GM21390 (cell line): Measurements from ENCODE around the gene FNBP1L.
"Not testable (repeated sequence)": the region's sequence is repeated elsewhere in the genome, so short reads cannot be mapped to it uniquely, and the experiment has no call there.

Experiments
- ATAC-seq: cut with Tn5 transposase; IDR thresholded peaks from one replicate; pipeline ENCODE4 v1.9.1; 2021; ENCODE audit not compliant: unreplicated experiment

FNBP1L gene

DNA sequence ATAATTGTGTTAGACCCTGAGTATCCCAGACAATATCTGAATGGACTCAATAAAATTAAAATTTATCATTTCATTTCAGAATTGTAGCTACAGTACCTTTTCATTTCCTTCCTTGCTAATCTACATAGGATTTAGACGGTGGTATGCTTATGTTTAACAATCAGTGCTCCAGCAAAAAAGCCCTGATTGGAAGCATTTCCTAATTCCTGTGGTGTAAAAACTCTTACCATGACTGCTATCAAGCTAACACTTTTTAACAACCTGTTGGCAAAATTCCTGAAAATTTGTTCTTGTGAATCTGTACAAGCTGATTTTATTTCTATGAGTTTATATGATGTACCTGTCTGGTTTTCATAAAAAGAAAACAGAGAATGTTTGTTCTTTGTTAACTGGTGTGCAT is 5.2 kb upstream of the FNBP1L start:
- no peak for ATAC-seq

DNA sequence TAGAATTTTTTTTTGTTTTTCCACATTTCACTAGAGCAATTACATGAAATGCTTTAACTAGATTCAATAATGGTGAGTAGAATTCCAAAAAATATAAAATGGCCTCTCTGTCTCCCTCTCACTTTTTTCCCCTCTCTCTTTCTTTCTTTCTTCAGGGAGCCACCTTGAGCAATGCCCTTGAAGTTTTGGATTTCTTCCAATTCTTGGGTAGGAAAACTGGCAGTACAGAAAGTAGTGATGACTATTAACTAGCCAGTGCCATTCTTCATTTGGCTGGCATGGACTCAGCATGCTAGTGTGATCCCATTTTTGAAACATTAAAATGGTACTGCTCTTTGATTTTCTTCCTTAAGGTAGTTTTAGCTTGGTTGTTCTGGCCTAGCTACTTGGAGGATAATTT is 4.5 kb upstream of the FNBP1L start:
- no peak for ATAC-seq

- no peak for ATAC-seq
These were observed 974 bp upstream of the FNBP1L start for GRCh38 chr1:93446837-93447451.

- ATAC-seq = no peak
These were observed 519 bp downstream of the FNBP1L start for GRCh38 chr1:93448292-93448982.

DNA sequence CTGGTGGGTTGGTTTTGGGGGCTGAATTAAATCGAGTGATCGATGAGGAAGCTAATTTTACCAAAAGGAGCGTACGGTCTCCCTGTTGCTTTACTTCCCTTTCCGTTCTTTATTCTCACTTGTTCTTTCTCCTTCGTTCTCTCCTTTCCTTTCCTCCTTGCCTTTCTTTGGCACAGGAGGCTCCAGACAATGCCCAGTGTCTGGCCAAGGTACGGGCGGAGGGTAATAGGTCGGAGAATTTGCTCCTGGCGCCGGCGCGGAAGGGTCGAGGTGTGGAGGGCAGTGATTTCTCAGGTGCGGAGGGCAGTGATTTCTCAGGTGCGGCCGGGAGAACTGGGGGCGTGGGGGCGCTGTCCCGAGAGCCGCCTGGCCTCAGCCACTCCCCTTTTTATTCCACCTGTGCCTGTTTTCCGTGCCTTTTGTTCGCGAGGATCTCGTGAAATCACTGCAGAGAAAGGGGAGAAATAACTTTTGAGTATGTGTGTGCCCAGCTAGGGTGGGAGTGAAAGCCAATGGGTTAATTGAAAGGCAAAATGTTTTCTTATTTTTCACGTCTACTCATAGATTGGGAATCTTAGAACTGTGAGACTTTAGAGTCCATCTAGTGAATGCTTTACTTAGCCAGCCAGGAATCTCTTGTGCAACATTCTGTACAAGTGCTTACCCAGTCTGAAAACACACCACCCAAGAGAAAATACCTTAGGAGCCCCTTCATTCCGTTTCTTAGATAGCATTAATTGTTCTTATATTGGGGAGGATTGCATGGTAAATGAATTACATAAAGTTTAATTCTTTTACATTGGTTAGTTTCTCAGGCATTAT is 1.3 kb downstream of the FNBP1L start:
- ATAC-seq = no peak

DNA sequence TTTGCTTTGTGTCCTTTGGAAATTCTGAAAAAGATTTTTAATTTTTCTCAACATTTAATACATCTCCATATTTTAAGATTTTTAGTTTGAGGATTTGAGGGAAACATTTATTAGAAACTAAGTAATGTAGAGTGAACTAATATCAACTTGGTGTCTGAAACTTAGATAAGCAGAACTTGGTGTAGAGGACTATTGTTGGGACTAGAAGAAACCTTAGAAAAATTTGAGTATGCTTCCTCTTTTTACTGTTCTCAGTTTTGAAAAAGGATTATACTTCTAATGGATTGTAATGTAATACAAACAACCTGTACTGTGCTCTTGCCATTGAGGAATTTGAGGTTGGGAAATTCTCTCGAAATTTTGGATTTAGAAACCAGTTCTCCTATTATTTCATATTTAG is 2.4 kb downstream of the FNBP1L start:
- ATAC-seq = no peak

DNA sequence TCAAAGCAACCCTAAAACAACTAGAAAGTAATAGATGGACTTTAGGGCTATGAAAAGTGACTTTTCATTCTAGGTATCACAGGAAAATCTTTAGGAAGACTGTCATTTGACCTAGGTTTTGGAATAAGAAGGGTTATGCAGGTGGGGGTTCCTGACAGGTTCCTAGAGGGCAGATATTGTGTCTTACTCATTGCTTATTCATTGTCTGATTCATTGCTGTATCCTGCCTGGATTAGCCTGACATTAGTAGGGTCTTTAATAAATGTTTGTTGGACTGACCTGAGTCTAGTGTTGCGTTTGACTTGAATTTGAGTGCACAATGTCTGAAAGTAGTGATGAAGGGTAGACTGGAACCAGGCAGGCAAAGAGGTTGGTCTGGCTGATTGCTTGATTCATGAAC is 6.0 kb downstream of the FNBP1L start:
- no peak for ATAC-seq

DNA sequence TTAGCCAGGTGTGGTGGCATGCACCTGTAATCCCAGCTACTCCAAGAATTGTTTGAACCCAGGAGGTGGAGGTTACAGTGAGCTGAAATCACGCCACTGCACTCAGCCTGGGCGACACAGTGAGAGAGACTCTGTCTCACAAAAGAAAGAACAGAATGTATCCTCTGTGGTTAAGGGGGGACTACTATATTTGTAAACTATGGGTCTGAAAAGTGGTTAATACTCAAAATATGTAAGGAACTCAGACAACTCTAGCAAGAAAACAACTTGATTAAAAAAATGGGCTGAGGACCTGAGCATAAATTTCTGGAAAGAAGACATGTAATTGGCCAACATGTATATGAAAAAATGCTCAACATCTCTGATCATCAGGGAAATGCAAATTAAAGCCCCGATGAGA is 11.2 kb downstream of the FNBP1L start:
- no peak for ATAC-seq

GRCh38 chr1:93461236-93461635 is 13.3 kb downstream of the FNBP1L start:
- ATAC-seq = no peak

DNA sequence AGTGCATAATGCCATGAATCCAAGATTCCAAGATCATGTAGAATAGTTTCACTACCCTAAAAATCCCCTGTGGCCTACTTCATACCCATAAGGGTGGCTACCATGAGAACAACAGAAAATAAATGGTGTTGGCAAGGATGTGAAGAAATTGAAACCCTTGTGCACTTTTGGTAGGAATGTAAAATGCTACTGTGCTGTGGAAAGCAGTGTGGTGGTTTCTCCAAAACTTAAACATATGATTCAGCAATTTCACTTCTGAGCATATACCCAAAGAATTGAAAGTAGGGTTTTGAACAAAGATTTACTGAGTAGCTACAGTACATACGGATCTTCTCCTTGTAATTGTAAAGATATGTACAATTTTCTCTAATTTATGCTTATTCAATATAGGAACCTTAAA is 16.0 kb downstream of the FNBP1L start:
- no peak for ATAC-seq

GRCh38 chr1:93465371-93466082 is 17.6 kb downstream of the FNBP1L start:
- ATAC-seq = not testable (repeated sequence)

DNA sequence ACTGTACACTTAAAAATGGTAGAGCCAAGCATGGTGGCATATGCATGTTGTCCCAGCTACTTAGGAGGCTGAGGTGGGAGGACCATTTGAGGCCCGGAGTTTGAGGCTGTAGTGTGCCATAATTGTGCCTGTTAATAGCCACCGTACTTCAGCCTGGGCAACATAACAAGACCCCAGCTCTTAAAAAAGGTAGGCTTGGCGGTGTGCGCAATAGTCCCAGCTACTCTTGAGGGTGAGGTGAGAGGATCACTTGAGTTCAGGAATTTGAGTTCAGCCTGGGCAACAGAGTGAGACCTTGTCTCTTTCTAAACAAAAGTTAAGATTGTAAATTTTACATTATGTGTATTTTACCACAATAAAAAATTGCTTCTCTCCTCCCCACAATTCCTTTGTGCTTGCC is 19.7 kb downstream of the FNBP1L start:
- no peak for ATAC-seq

DNA sequence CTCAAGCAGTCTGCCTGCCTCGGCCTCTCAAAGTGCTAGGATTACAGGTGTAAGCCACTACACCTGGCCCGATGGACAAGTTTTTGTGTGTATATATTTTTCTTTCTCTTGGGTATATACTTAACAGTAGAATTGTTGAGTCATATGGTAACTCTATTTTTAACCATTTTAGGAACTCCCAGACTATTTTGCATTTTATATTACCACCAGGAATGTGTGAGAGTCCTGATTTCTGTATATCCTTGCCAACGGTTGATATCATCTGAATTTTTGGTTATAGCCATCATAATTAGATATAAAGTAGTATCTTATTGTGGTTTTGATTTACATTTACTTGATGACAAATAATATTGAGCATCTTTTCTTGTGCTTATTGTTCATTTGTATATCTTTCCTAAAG is 20.7 kb downstream of the FNBP1L start:
- no peak for ATAC-seq

DNA sequence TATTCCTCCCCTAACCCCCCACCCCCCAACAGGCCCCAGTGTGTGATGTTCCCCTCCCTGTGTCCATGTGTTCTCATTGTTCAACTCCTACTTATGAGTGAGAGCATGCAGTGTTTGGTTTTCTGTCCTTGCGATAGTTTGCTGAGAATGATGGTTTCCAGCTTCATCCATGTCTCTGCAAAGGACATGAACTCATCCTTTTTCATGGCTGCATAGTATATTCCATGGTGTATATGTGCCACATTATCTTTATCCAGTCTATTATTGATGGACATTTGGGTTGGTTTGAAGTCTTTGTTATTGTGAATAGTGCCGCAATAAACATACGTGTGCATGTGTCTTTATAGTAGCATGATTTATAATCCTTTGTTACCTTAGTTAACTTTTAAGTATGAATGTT is 21.3 kb downstream of the FNBP1L start:
- not testable (repeated sequence) for ATAC-seq

GRCh38 chr1:93471284-93471683 is 23.4 kb downstream of the FNBP1L start:
- ATAC-seq = no peak

GRCh38 chr1:93471911-93472310 is 24.0 kb downstream of the FNBP1L start:
- no peak for ATAC-seq

GRCh38 chr1:93474321-93474720 is 26.4 kb downstream of the FNBP1L start:
- no peak for ATAC-seq

- no peak for ATAC-seq
These were observed 27.8 kb downstream of the FNBP1L start for GRCh38 chr1:93475681-93476080.

DNA sequence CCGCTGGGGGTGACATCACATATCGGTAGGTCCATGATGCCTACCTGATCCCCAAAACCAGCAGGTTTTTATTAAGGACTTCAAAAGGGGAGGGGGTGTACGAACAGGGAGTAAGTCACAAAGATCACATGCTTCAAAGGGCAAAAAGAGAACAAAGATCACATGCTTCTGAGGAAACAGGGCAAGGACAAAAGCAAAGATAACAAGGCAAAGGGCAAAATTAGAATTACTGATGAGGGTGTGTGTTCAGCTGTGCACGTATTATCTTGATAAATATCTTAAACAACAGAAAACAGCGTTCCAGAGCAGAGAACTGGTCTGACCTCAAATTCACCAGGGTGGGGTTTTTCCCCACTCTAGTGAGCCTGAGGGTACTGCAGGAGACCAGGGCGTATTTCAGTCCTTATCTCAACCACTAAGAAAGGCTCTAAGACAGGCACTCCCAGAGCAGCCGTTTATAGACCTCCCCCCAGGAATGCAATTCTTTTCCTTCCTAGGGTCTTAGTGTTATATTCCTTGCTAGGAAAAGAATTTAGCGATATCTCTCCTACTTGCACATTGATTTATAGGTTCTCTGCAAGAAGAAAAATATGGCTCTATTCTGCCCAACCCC is 31.3 kb downstream of the FNBP1L start:
- ATAC-seq = not testable (repeated sequence)

GRCh38 chr1:93481899-93482298 is 34.0 kb downstream of the FNBP1L start:
- not testable (repeated sequence) for ATAC-seq

- ATAC-seq = no peak
These were observed 35.3 kb downstream of the FNBP1L start for GRCh38 chr1:93483200-93483599.
